HFFc6 (cell line): ENCODE measurements around the gene SLC38A10. TPM values are rescaled to one million over a fixed set of nuclear protein-coding genes. Genes with fewer than 3 reads are reported as not detected.

Source experiments
- DNase-seq: peaks from one replicate; pipeline ENCODE4 v3.0.0-alpha.2; 2018
- H3K27ac Mint-ChIP-seq: 2 replicates; pipeline ENCODE4 v1.8.0; 2020; ENCODE audit warnings: mild to moderate bottlenecking, mixed read lengths
- H3K27me3 Mint-ChIP-seq: 2 replicates; pipeline ENCODE4 v1.8.0; 2021; ENCODE audit warnings: mild to moderate bottlenecking, moderate library complexity, mixed read lengths; ENCODE audit not compliant: insufficient read depth
- H3K36me3 Mint-ChIP-seq: 2 replicates; pipeline ENCODE4 v1.8.0; 2021; ENCODE audit warnings: low read depth, mixed read lengths
- H3K4me1 Mint-ChIP-seq: 2 replicates; pipeline ENCODE4 v1.8.0; 2020; ENCODE audit warnings: low read depth, mixed read lengths
- H3K4me3 Mint-ChIP-seq: 2 replicates; pipeline ENCODE4 v1.8.0; 2020; ENCODE audit warnings: mild to moderate bottlenecking, moderate library complexity, mixed read lengths
- H3K9me3 Mint-ChIP-seq: 2 replicates; pipeline ENCODE4 v1.8.0; 2020; ENCODE audit warnings: mild to moderate bottlenecking, mixed read lengths
- CTCF ChIP-seq: fragments of 200-600 bp; sonication (generic); IDR thresholded peaks from 2 replicates; pipeline ENCODE4 v1.5.0; 2021; ENCODE audit warnings: antibody characterized with exemption, mild to moderate bottlenecking
- total RNA-seq, 6 experiments: library from RNA; stranded (reverse); fragmentation: NEBNext Ultra II Directional; extraction: Animal tissue kit (Norgen Biotek cat#: 25700); gene quantifications; 2 replicates in 1 of 6; 3 replicates in 5 of 6; pipeline ENCODE4 v1.2.3, GENCODE V29; 2021

SLC38A10 gene
- total RNA-seq, 6 experiments from 2014 or later = 71.2 to 88.3 (median 72.2) TPM

GRCh38 chr17:81278831-81279230, 16.3 kb downstream of the SLC38A10 start:
- H3K4me3 Mint-ChIP-seq = no peak overlapping the region
- H3K4me1 Mint-ChIP-seq = no peaks in the 10 kb centered on the region
- no peaks in the 10 kb centered on the region for H3K27me3 Mint-ChIP-seq
- no peak overlapping the region for H3K27ac Mint-ChIP-seq
- TF ChIP-seq CTCF = no peak
- peaks cover 9% of the 10 kb centered on the region; the same call in 1 of the 2 replicates for H3K36me3 Mint-ChIP-seq
- H3K9me3 Mint-ChIP-seq = no peaks in the 10 kb centered on the region
- no peak for DNase-seq

GRCh38 chr17:81277946-81278693, 17.0 kb downstream of the SLC38A10 start:
- Mint-ChIP-seq H3K4me1 (no peaks in the 10 kb centered on the region), H3K27ac (no peak overlapping the region), H3K36me3 (peaks cover 9% of the 10 kb centered on the region; the same call in 1 of the 2 replicates), H3K9me3 (no peaks in the 10 kb centered on the region), H3K27me3 (no peaks in the 10 kb centered on the region; the same call in 1 of the 2 replicates), H3K4me3 (no peak overlapping the region)
- TF ChIP-seq CTCF = no peak
- DNase-seq = no peak

GRCh38 chr17:81277421-81277820, 17.7 kb downstream of the SLC38A10 start:
- peaks cover 15% of the 10 kb centered on the region for H3K36me3 Mint-ChIP-seq
- no peak for DNase-seq
- no peaks in the 10 kb centered on the region for H3K4me1 Mint-ChIP-seq
- no peaks in the 10 kb centered on the region; the same call in 1 of the 2 replicates for H3K27me3 Mint-ChIP-seq
- H3K4me3 Mint-ChIP-seq = no peak overlapping the region
- H3K27ac Mint-ChIP-seq = no peak overlapping the region
- no peak for TF ChIP-seq CTCF
- no peaks in the 10 kb centered on the region for H3K9me3 Mint-ChIP-seq

- H3K4me1 Mint-ChIP-seq = no peaks in the 10 kb centered on the region
- peaks cover 16% of the 10 kb centered on the region for H3K36me3 Mint-ChIP-seq
- H3K9me3 Mint-ChIP-seq = no peaks in the 10 kb centered on the region
- no peaks in the 10 kb centered on the region; the same call in 1 of the 2 replicates for H3K27me3 Mint-ChIP-seq
- H3K4me3 Mint-ChIP-seq = no peak overlapping the region
- DNase-seq = no peak
- TF ChIP-seq CTCF = no peak
- no peak overlapping the region for H3K27ac Mint-ChIP-seq
These were observed 18.3 kb downstream of the SLC38A10 start for GRCh38 chr17:81276781-81277180.

DNA sequence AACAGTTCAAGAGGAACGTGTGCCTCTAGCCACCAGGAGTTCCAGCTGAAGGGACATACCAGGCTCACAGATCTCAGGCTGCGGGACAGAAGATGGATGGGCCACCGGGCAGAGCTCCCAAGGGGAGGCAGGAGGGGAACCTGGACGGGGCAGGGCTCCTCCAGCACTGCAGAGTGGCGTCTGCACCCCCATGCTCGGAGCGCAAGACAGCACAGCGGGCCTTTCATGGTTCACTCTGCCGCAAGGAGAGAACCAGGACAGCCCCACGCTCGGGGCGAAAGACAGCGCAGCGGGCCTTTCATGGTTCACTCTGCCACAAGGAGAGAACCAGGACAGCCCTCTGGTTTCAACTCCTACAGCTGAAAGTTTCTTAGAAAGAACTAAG, 20.6 kb downstream of the SLC38A10 start:
- peaks cover 15% of the 10 kb centered on the region for H3K36me3 Mint-ChIP-seq
- H3K4me3 Mint-ChIP-seq = no peak overlapping the region

More for the DNA sequence above, 20.6 kb downstream of the SLC38A10 start:
- no peak for DNase-seq
- no peak overlapping the region for H3K27ac Mint-ChIP-seq
- TF ChIP-seq CTCF = no peak
- no peaks in the 10 kb centered on the region for H3K9me3 Mint-ChIP-seq
- no peaks in the 10 kb centered on the region for H3K4me1 Mint-ChIP-seq
- H3K27me3 Mint-ChIP-seq = no peaks in the 10 kb centered on the region; the same call in 1 of the 2 replicates
